GM23338 (cell line): ENCODE measurements around the gene SERPINI2.

Source experiments
- CREB1 ChIP-seq: fragments of 250-450 bp; sonication (Bioruptor Pico); IDR thresholded peaks from 2 replicates; pipeline ENCODE4 v1.5.0; 2020; ENCODE audit warnings: low read depth, mild to moderate bottlenecking, moderate library complexity
- EZH2 ChIP-seq: fragments of 200-600 bp; sonication (generic); IDR thresholded peaks from one replicate; pipeline ENCODE4 v1.8.0; 2017; ENCODE audit warnings: antibody characterized with exemption, mild to moderate bottlenecking, low read depth; ENCODE audit not compliant: unreplicated experiment
- POLR2AphosphoS5 ChIP-seq: IDR thresholded peaks from 2 replicates; pipeline ENCODE4 v1.6.1; 2016; ENCODE audit warnings: antibody characterized with exemption, low read depth
- REST ChIP-seq: IDR thresholded peaks from one replicate; pipeline ENCODE4 v1.6.1; 2018; ENCODE audit warnings: antibody characterized with exemption; ENCODE audit not compliant: unreplicated experiment
- TF ChIP-seq, protein P1 (sequence below), 2 experiments: fragments of 200-600 bp in 1 of 2; sonication (generic) in 1 of 2; conservative IDR thresholded peaks; 2 replicates each; pipeline versions ENCODE4 v1.5.1 to v1.6.1; 2016 to 2017; ENCODE audit warnings: antibody characterized with exemption in 2 of 2, low read depth in 2 of 2, mild to moderate bottlenecking in 2 of 2, moderate library complexity in 1 of 2

- TF ChIP-seq EZH2, result no peak
- no peak for TF ChIP-seq REST
- no peak for TF ChIP-seq POLR2AphosphoS5
- TF ChIP-seq CREB1 (CRISPR knock-in tag), result no peak
- TF ChIP-seq, protein P1, sequence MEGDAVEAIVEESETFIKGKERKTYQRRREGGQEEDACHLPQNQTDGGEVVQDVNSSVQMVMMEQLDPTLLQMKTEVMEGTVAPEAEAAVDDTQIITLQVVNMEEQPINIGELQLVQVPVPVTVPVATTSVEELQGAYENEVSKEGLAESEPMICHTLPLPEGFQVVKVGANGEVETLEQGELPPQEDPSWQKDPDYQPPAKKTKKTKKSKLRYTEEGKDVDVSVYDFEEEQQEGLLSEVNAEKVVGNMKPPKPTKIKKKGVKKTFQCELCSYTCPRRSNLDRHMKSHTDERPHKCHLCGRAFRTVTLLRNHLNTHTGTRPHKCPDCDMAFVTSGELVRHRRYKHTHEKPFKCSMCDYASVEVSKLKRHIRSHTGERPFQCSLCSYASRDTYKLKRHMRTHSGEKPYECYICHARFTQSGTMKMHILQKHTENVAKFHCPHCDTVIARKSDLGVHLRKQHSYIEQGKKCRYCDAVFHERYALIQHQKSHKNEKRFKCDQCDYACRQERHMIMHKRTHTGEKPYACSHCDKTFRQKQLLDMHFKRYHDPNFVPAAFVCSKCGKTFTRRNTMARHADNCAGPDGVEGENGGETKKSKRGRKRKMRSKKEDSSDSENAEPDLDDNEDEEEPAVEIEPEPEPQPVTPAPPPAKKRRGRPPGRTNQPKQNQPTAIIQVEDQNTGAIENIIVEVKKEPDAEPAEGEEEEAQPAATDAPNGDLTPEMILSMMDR (conservative IDR thresholded peaks at IDR 0.05; ENCODE audit: low read depth in 2 of 2), result no peak
Measured at GRCh38 chr3:167487556-167487955, 13.7 kb upstream of the SERPINI2 start.
